ENCODE measurements around the gene SBK2. TPM values are rescaled to one million over a fixed set of nuclear protein-coding genes. Genes with fewer than 3 reads are reported as not detected.

The SBK2 gene
- total and polyA plus RNA-seq, 4 donors = 0.31 TPM; not detected in 3

DNA sequence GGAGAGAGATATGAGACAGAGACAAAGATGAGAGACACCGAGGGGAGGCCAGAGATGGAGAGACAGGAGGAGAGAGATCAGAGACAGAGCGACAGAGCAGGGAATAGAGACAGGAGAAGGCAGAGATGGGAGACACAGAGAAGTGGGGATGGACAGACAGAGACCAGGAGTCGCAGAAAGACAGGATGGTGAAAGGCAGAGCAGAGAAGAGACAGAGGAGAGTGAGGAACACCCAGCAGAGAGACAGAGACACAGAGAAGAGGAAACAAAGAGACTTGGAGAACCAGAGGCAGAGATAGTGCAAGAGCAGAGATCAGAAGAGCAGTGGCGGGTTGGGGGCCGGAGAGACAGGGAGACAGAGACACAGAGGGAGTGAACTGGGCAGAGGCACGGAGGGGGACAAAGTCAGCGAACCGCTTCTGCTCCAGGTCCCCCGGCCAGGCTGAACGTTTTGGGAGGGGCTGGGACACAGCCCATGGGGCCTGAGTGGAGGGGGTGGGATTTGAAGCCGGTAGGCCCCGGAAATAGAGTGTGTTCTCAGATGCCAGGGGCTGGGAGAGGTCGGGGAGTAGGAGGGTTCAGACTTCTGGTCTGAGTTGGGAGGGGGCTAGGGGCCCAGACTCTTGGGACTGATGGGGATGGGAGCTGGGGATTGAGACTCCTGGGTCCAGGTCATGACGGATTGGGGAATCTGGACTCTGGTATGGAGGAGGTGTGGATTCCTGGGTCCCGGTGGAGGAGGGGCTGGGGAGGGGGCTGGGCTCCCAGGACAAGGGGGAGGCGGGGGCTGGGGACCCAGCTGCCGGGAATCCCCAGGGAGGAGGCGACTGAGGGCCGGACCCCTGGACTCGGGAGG lies 43.1 kb upstream of the SBK2 start:
- DNase-seq = peak; percentile 50 to 66 (median 63)
- Histone ChIP-seq H3K36me3 (ENCODE audit: control insufficient read depth in 4 of 4, insufficient read depth in 4 of 4, low read length in 4 of 4) (peaks cover 5 to 20% (median 6%) of the 10 kb centered on the region in 4 donors), H3K9ac (ENCODE audit: insufficient read depth in 1 of 2, low read length in 2 of 2) (peak overlapping the region; percentile 80 to 86), H3K4me1 (ENCODE audit: control insufficient read depth in 5 of 5, insufficient read depth in 5 of 5, low read length in 5 of 5) (peaks cover 3 to 11% (median 4%) of the 10 kb centered on the region in 5 donors), H3K27ac (ENCODE audit: low read depth in 1 of 2, low read length in 1 of 2) (peak overlapping the region; percentile 55 to 85), H3K4me3 (peak overlapping the region; percentile 52), H3K9me3 (ENCODE audit: control insufficient read depth in 4 of 4, insufficient read depth in 3 of 4, low read length in 3 of 4) (peaks cover 0 to 5% (median 0%) of the 10 kb centered on the region in 4 donors), H3K27me3 (ENCODE audit: control insufficient read depth in 3 of 3, insufficient read depth in 3 of 3, low read length in 2 of 3) (no peaks in the 10 kb centered on the region)
- ATAC-seq (ENCODE audit: insufficient read depth, low FRiP score) = no peak
- TF ChIP-seq, protein P1, sequence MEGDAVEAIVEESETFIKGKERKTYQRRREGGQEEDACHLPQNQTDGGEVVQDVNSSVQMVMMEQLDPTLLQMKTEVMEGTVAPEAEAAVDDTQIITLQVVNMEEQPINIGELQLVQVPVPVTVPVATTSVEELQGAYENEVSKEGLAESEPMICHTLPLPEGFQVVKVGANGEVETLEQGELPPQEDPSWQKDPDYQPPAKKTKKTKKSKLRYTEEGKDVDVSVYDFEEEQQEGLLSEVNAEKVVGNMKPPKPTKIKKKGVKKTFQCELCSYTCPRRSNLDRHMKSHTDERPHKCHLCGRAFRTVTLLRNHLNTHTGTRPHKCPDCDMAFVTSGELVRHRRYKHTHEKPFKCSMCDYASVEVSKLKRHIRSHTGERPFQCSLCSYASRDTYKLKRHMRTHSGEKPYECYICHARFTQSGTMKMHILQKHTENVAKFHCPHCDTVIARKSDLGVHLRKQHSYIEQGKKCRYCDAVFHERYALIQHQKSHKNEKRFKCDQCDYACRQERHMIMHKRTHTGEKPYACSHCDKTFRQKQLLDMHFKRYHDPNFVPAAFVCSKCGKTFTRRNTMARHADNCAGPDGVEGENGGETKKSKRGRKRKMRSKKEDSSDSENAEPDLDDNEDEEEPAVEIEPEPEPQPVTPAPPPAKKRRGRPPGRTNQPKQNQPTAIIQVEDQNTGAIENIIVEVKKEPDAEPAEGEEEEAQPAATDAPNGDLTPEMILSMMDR (IDR thresholded peaks at IDR 0.05; ENCODE audit: control extremely low read depth, extremely low read depth) = no peak
- WGBS, 2 donors = 12 to 14% methylated on average over 18 to 20 of the region's 20 CpGs

GRCh38 chr19:55578761-55579747 lies 42.1 kb upstream of the SBK2 start:
- Histone ChIP-seq H3K4me1 (ENCODE audit: control insufficient read depth in 5 of 5, insufficient read depth in 5 of 5, low read length in 5 of 5) (peaks cover 3 to 11% (median 4%) of the 10 kb centered on the region in 5 donors), H3K9me3 (ENCODE audit: control insufficient read depth in 4 of 4, insufficient read depth in 3 of 4, low read length in 3 of 4) (peaks cover 0 to 5% (median 0%) of the 10 kb centered on the region in 4 donors), H3K27ac (ENCODE audit: low read depth in 1 of 2, low read length in 1 of 2) (peak overlapping the region in 1 of 2 donors; percentile 55), H3K27me3 (ENCODE audit: control insufficient read depth in 3 of 3, insufficient read depth in 3 of 3, low read length in 2 of 3) (no peaks in the 10 kb centered on the region), H3K36me3 (ENCODE audit: control insufficient read depth in 4 of 4, insufficient read depth in 4 of 4, low read length in 4 of 4) (peaks cover 5 to 20% (median 6%) of the 10 kb centered on the region in 4 donors), H3K4me3 (no peak overlapping the region), H3K9ac (ENCODE audit: insufficient read depth in 1 of 2, low read length in 2 of 2) (peak overlapping the region; percentile 80 to 86)
- DNase-seq (no peak), ATAC-seq (ENCODE audit: insufficient read depth, low FRiP score) (no peak)
- TF ChIP-seq, protein P1 (IDR thresholded peaks at IDR 0.05; ENCODE audit: control extremely low read depth, extremely low read depth) = no peak
- WGBS, 2 donors = 94 to 95% methylated on average over 83 to 90 of the region's 90 CpGs

DNA sequence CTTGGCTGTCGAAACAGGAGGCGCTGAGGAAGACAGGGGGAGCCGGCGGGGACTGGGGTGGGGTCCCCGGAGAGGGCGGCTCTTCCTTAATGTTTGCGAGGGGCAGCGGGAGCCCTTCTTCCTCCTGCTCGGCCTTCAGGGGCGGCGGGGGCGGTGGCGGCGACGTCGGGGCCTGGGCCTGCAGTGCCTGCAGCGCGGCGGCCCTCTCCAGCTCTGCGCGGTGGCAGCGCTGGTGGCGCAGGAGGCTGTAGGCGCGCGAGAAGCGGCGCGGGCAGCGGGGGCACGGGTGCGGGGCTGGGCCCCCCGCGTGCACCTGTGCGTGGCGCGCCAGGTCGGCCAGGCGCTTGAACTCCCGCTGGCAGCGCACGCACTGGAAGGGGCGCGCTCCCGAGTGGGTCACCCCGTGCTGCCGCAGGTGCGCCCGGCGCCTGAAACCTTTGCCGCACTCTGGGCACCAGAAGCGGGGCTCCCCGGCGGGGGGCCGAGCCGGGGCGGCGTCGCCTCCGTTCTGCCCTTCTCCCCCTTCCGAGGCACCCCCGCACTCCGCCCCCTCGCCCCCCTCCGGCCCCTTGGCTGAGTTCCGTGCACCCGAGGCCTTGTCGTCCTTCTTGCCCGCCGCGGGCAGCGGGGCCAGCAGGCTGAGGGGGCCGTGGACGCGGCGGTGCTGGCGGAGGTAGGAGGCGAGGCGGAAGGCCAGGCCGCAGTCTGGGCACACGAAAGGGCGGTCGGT lies 41.3 kb upstream of the SBK2 start:
- Histone ChIP-seq H3K4me3 (no peak overlapping the region), H3K36me3 (ENCODE audit: control insufficient read depth in 4 of 4, insufficient read depth in 4 of 4, low read length in 4 of 4) (peaks cover 5 to 20% (median 6%) of the 10 kb centered on the region in 4 donors), H3K27me3 (ENCODE audit: control insufficient read depth in 3 of 3, insufficient read depth in 3 of 3, low read length in 2 of 3) (no peaks in the 10 kb centered on the region), H3K9ac (ENCODE audit: insufficient read depth in 1 of 2, low read length in 2 of 2) (no peak overlapping the region), H3K4me1 (ENCODE audit: control insufficient read depth in 5 of 5, insufficient read depth in 5 of 5, low read length in 5 of 5) (peaks cover 3 to 11% (median 4%) of the 10 kb centered on the region in 5 donors), H3K27ac (ENCODE audit: low read depth in 1 of 2, low read length in 1 of 2) (no peak overlapping the region), H3K9me3 (ENCODE audit: control insufficient read depth in 4 of 4, insufficient read depth in 3 of 4, low read length in 3 of 4) (peaks cover 0 to 5% (median 0%) of the 10 kb centered on the region in 4 donors)
- ATAC-seq (ENCODE audit: insufficient read depth, low FRiP score) (no peak), DNase-seq (no peak)
- 96% methylated on average over 75 to 83 of the region's 83 CpGs for WGBS, 2 donors
- TF ChIP-seq, protein P1 (IDR thresholded peaks at IDR 0.05; ENCODE audit: control extremely low read depth, extremely low read depth) = no peak

All from lung (tissue), 12 donors.